B cell (primary cell): ENCODE results near the gene PIGA. TPM values are rescaled to one million over a fixed set of nuclear protein-coding genes. Genes with fewer than 3 reads are reported as not detected.

Source experiments
- ATAC-seq: fragments of 200-7000 bp; cut with Tn5 transposase; one replicate; pipeline ENCODE4 v1.10.0; 2021; ENCODE audit warnings: low read depth, mild to moderate bottlenecking, moderate number of reproducible peaks, moderate library complexity
- CTCF ChIA-PET: fragments of 350-600 bp; sonication (Branson Sonifier 250); formaldehyde crosslinking; loops from one replicate; lab custom pipeline; 2021; ENCODE audit warnings: antibody characterized with exemption, inconsistent platforms; lab: Charles Lee
- POLR2A ChIA-PET: fragments of 350-600 bp; sonication (Branson Sonifier 250); formaldehyde crosslinking; loops from one replicate; lab custom pipeline; 2021; ENCODE audit warnings: antibody characterized with exemption; lab: Charles Lee
- DNase-seq: peaks from one replicate; pipeline ENCODE4 v3.0.0; 2013
- H2AFZ ChIP-seq: 2 replicates; pipeline ENCODE4 v1.6.1; 2012; ENCODE audit warnings: mild to moderate bottlenecking, low read depth, low read length; ENCODE audit not compliant: insufficient read depth, poor library complexity, severe bottlenecking
- H3K27ac ChIP-seq, 2 donors: 1 replicate in 1 of 2; 2 replicates in 1 of 2; pipeline ENCODE4 v1.5.1; 2012 to 2013; ENCODE audit warnings: low read length in 2 of 2, mild to moderate bottlenecking in 2 of 2, moderate library complexity in 1 of 2
- H3K27me3 ChIP-seq, 4 experiments: fragments of 200-600 bp in 1 of 4; sonication (generic) in 1 of 4; replicated peaks in 1 of 4; 1 replicate in 2 of 4; 2 replicates in 2 of 4; pipeline versions ENCODE4 v1.6.1 to v1.7.0; 2013 to 2016; ENCODE audit warnings: low read length in 3 of 4, mild to moderate bottlenecking in 2 of 4, mixed read lengths in 1 of 4, moderate library complexity in 1 of 4; ENCODE audit not compliant: insufficient read depth in 4 of 4, control insufficient read depth in 3 of 4; ENCODE audit errors: control extremely low read depth in 1 of 4
- H3K36me3 ChIP-seq, 2 experiments: replicated peaks in 1 of 2; 1 replicate in 1 of 2; 2 replicates in 1 of 2; pipeline versions ENCODE4 v1.6.1 to v1.7.1; 2013; ENCODE audit warnings: low read length in 1 of 2; ENCODE audit not compliant: insufficient read depth in 2 of 2, control insufficient read depth in 1 of 2; ENCODE audit errors: control extremely low read depth in 1 of 2, extremely low read depth in 1 of 2
- H3K4me1 ChIP-seq, 2 donors: fragments of 200-600 bp in 1 of 2; sonication (generic) in 1 of 2; 1 replicate in 1 of 2; 2 replicates in 1 of 2; pipeline versions ENCODE4 v1.5.1 to v1.6.1; 2013 to 2017; ENCODE audit warnings: low read length in 2 of 2; ENCODE audit not compliant: control insufficient read depth in 2 of 2, insufficient read depth in 2 of 2
- H3K4me2 ChIP-seq: replicated peaks from 2 replicates; pipeline ENCODE3; 2012; ENCODE audit warnings: mild to moderate bottlenecking, low read depth, low read length; ENCODE audit not compliant: poor library complexity, severe bottlenecking
- H3K4me3 ChIP-seq, 5 experiments: fragments of 200-600 bp in 1 of 5; sonication (generic) in 1 of 5; 1 replicate in 3 of 5; 2 replicates in 2 of 5; pipeline versions ENCODE4 v1.5.1 to v1.7.0; 2011 to 2016; ENCODE audit warnings: low read length in 4 of 5, mild to moderate bottlenecking in 4 of 5, low read depth in 2 of 5, control low read depth in 1 of 5, moderate library complexity in 1 of 5; ENCODE audit not compliant: insufficient read depth in 1 of 5; ENCODE audit errors: control extremely low read depth in 1 of 5, extremely low read depth in 1 of 5
- H3K79me2 ChIP-seq: fragments of 200-600 bp; sonication (generic); one replicate; pipeline ENCODE4 v1.6.0; 2016; ENCODE audit warnings: low read length; ENCODE audit not compliant: control insufficient read depth, insufficient read depth
- H3K9ac ChIP-seq: fragments of 200-600 bp; sonication (generic); 2 replicates; pipeline ENCODE4 v1.6.1; 2017; ENCODE audit warnings: mild to moderate bottlenecking, low read length, moderate library complexity
- H3K9me3 ChIP-seq, 3 donors: one replicate each; pipeline versions ENCODE4 v1.6.1 to v1.7.1; 2013; ENCODE audit warnings: low read length in 2 of 3; ENCODE audit not compliant: control insufficient read depth in 2 of 3, insufficient read depth in 1 of 3; ENCODE audit errors: control extremely low read depth in 1 of 3
- H4K20me1 ChIP-seq: 2 replicates; pipeline ENCODE4 v1.6.0; 2012; ENCODE audit warnings: mild to moderate bottlenecking, low read length; ENCODE audit not compliant: insufficient read depth, control insufficient read depth, poor library complexity, severe bottlenecking
- H3K27ac Mint-ChIP-seq: one replicate; pipeline ENCODE4 v1.8.0; 2021; ENCODE audit warnings: mixed read lengths
- H3K27me3 Mint-ChIP-seq: one replicate; pipeline ENCODE4 v1.8.0; 2021; ENCODE audit warnings: mixed read lengths
- H3K4me1 Mint-ChIP-seq: one replicate; pipeline ENCODE4 v1.8.0; 2021; ENCODE audit warnings: mixed read lengths
- H3K4me3 Mint-ChIP-seq: one replicate; pipeline ENCODE4 v1.8.0; 2021; ENCODE audit warnings: mixed read lengths
- H3K9me3 Mint-ChIP-seq: one replicate; pipeline ENCODE4 v1.8.0; 2022; ENCODE audit warnings: mixed read lengths; ENCODE audit not compliant: insufficient read depth
- EZH2 ChIP-seq: IDR thresholded peaks from 2 replicates; pipeline ENCODE4 v1.6.1; 2012; ENCODE audit warnings: borderline replicate concordance, low read depth, mild to moderate bottlenecking, moderate library complexity, low read length; ENCODE audit not compliant: insufficient read depth, poor library complexity, severe bottlenecking
- WGBS: methylation state at CpG from one replicate; pipeline ENCODE4 v1.1.5; 2013; ENCODE audit warnings: missing lambda C conversion rate; ENCODE audit not compliant: insufficient coverage; 5-methylcytosine and 5-hydroxymethylcytosine counted together
- intact Hi-C: fragments of 100-400 bp; cut with micrococcal nuclease; formaldehyde crosslinking; loops from one replicate; pipeline ENCODE4 v1.10.0; 2022
- polyA plus RNA-seq: library from polyadenylated mRNA; depleted of rRNA; stranded (reverse); fragments of >200 nt; gene quantifications from 2 replicates; pipeline ENCODE4 v1.2.3, GENCODE V29; 2012
- total RNA-seq, 2 donors: library from RNA; stranded (reverse); fragments of 120-200 nt in 1 of 2; gene quantifications; 1 replicate in 1 of 2; 2 replicates in 1 of 2; pipeline versions ENCODE4 v1.2.3 to v1.2.4, GENCODE V29; 2013 to 2022
- TF ChIP-seq, protein P1 (sequence below): fragments of 200-600 bp; IDR thresholded peaks from one replicate; pipeline ENCODE4 v1.8.0; 2022; ENCODE audit warnings: antibody characterized with exemption, mild to moderate bottlenecking

The PIGA gene
- total and polyA plus RNA-seq, 2 donors (not counting 1 experiment from before 2014, with no cell fraction given) = 13.0 to 25.7 TPM

DNA sequence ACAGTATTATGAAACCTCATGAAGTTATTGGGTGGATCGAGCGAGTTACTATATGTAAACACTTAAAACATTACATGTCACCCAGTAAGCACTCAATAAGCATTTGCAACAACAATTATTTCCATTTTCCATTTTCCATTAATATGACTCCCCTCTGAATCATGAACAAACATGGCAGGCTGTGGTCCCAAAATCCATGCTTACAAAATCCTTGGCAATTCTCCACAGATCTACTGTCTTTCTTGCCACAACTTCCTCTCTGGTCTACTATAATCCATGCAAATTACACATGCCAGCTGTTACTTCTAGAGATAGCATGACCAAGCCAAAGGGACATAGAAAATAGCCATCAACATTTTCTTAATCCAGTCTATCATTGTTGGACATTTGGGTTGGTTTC is 41.9 kb downstream of the PIGA start:
- ChIA-PET POLR2A (no interaction called here), CTCF (no interaction called here)
- DNase-seq = no peak
- Histone ChIP-seq H2AFZ (no peak overlapping the region), H3K4me3 (no peak overlapping the region), H3K36me3 (no peaks in the 10 kb centered on the region), H3K27ac (no peak overlapping the region), H4K20me1 (no peaks in the 10 kb centered on the region), H3K4me2 (no peak overlapping the region), H3K9ac (no peak overlapping the region), H3K9me3 (no peaks in the 10 kb centered on the region), H3K27me3 (no peaks in the 10 kb centered on the region), H3K4me1 (no peaks in the 10 kb centered on the region), H3K79me2 (no peaks in the 10 kb centered on the region)
- H3K4me1 Mint-ChIP-seq = no peaks in the 10 kb centered on the region
- H3K27ac Mint-ChIP-seq = no peak overlapping the region
- no peak for ATAC-seq
- intact Hi-C loops = no loop called here
- no peaks in the 10 kb centered on the region for H3K27me3 Mint-ChIP-seq
- no CpG with 5 or more reads among the region's 2 CpGs for WGBS
- TF ChIP-seq EZH2 = no peak
- TF ChIP-seq, protein P1, sequence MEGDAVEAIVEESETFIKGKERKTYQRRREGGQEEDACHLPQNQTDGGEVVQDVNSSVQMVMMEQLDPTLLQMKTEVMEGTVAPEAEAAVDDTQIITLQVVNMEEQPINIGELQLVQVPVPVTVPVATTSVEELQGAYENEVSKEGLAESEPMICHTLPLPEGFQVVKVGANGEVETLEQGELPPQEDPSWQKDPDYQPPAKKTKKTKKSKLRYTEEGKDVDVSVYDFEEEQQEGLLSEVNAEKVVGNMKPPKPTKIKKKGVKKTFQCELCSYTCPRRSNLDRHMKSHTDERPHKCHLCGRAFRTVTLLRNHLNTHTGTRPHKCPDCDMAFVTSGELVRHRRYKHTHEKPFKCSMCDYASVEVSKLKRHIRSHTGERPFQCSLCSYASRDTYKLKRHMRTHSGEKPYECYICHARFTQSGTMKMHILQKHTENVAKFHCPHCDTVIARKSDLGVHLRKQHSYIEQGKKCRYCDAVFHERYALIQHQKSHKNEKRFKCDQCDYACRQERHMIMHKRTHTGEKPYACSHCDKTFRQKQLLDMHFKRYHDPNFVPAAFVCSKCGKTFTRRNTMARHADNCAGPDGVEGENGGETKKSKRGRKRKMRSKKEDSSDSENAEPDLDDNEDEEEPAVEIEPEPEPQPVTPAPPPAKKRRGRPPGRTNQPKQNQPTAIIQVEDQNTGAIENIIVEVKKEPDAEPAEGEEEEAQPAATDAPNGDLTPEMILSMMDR = no peak
- no peaks in the 10 kb centered on the region for H3K9me3 Mint-ChIP-seq
- H3K4me3 Mint-ChIP-seq = no peak overlapping the region

DNA sequence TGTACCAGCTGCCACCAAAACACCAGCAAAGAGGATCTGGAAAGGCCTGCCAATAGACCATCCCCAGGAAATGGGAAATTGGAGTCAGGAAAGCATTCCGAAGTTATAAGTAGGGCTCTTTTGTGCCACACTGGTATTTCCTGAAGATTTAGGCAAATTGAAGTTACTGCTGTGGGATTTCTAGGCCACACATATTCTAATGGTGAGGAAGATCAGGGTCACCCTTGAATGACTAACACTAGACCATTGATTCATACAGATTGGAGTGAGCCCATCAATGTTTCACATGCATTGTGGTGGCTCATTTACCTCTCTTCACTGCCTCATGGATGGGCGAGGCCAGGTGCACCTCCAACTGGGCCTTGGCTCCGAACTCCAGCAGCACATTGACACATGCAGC is 42.5 kb downstream of the PIGA start:
- Mint-ChIP-seq H3K4me3 (no peak overlapping the region), H3K4me1 (no peaks in the 10 kb centered on the region), H3K9me3 (no peaks in the 10 kb centered on the region), H3K27ac (no peak overlapping the region), H3K27me3 (no peaks in the 10 kb centered on the region)
- TF ChIP-seq EZH2 = no peak
- TF ChIP-seq, protein P1 = no peak
- Histone ChIP-seq H3K27me3 (no peaks in the 10 kb centered on the region), H3K9ac (no peak overlapping the region), H3K4me1 (no peaks in the 10 kb centered on the region), H3K27ac (no peak overlapping the region), H3K9me3 (no peaks in the 10 kb centered on the region), H3K4me2 (no peak overlapping the region), H3K4me3 (no peak overlapping the region), H3K79me2 (no peaks in the 10 kb centered on the region), H4K20me1 (no peaks in the 10 kb centered on the region), H2AFZ (no peak overlapping the region), H3K36me3 (no peaks in the 10 kb centered on the region)
- intact Hi-C loops = no loop called here
- DNase-seq = no peak
- CTCF ChIA-PET = no interaction called here
- POLR2A ChIA-PET = no interaction called here
- ATAC-seq = no peak
- WGBS = 83% methylated on average over 1 of the region's 3 CpGs
